Uterus (tissue), 4 donors: ENCODE results near the gene NDUFS4. TPM values are rescaled to one million over a fixed set of nuclear protein-coding genes. Genes with fewer than 3 reads are reported as not detected.
"Not testable (repeated sequence)": the region's sequence is repeated elsewhere in the genome, so short reads cannot be mapped to it uniquely, and the experiment has no call there.

Experiments
- DNase-seq, 2 donors: peaks; one replicate each; pipeline ENCODE4 v3.0.0-alpha.2; 2019 to 2020
- H3K27ac ChIP-seq, 2 donors: fragments of 200-600 bp; sonication (generic); 1 replicate in 1 of 2; 2 replicates in 1 of 2; pipeline ENCODE4 v1.5.1; 2016 to 2018
- H3K27me3 ChIP-seq, 2 donors: fragments of 200-600 bp; sonication (generic); one replicate each; pipeline ENCODE4 v1.5.1; 2018 to 2019; ENCODE audit warnings: control low read depth in 1 of 2
- H3K36me3 ChIP-seq, 2 donors: fragments of 200-600 bp; sonication (generic); one replicate each; pipeline ENCODE4 v1.5.1; 2019; ENCODE audit warnings: control low read depth in 1 of 2
- H3K4me1 ChIP-seq, 2 donors: fragments of 200-600 bp; sonication (generic); one replicate each; pipeline ENCODE4 v1.5.1; 2018 to 2019; ENCODE audit warnings: control low read depth in 1 of 2
- H3K4me3 ChIP-seq, 2 donors: fragments of 200-600 bp; sonication (generic); 1 replicate in 1 of 2; 2 replicates in 1 of 2; pipeline ENCODE4 v1.5.1; 2018 to 2019; ENCODE audit warnings: mild to moderate bottlenecking in 1 of 2
- H3K9me3 ChIP-seq, 2 donors: fragments of 200-600 bp; sonication (generic); one replicate each; pipeline ENCODE4 v1.5.1; 2019; ENCODE audit warnings: control low read depth in 1 of 2
- POLR2A ChIP-seq, 2 donors: fragments of 450-650 bp; IDR thresholded peaks; one replicate each; pipeline ENCODE4 v1.6.1; 2016; ENCODE audit warnings: antibody characterized with exemption in 2 of 2, mild to moderate bottlenecking in 1 of 2, moderate library complexity in 1 of 2
- intact Hi-C: fragments of 100-400 bp; cut with DNase I; formaldehyde crosslinking; loops from one replicate; pipeline ENCODE4 v1.15.1; 2023; ENCODE audit warnings: low total_unique reads
- total RNA-seq, 4 donors: library from RNA; depleted of rRNA in 3 of 4; stranded (reverse); fragments of >200 nt in 3 of 4; gene quantifications; one replicate each; pipeline versions ENCODE4 v1.1.0 to v1.2.4, GENCODE V29; 2014 to 2023
- TF ChIP-seq, protein P1 (sequence below), 4 experiments: fragments of 200-600 bp in 2 of 4; fragments of 450-650 bp in 2 of 4; sonication (generic) in 2 of 4; IDR thresholded peaks; one replicate each; pipeline ENCODE4 v1.5.1; 2016 to 2019; ENCODE audit warnings: antibody characterized with exemption in 4 of 4, mild to moderate bottlenecking in 2 of 4, moderate library complexity in 1 of 4
- donor health status: DM: yes; HTN: yes; CAD: no.

The NDUFS4 gene
- total RNA-seq, 4 donors from 2014 or later = 63.2 to 106 (median 92.2) TPM

DNA sequence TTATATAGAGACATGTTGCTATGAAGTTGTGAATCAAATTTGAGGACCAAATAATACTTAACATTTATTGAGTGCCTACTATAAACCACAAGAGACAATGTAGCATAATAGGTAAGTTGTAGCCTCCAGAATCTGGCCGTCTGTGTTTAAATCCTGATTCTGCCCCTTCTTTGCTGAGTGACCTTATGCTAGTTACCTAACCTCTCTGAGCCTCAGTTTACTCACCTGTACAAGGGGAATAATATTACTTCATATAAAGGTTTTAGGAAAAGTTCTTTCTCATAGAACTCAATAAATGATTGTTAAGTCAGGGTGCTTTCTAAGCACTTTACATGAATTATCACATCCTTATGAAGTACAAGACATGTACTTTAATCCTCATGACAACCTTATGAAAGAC is 120.6 kb downstream of the NDUFS4 start:
- DNase-seq = no peak
- Histone ChIP-seq H3K4me1 (no peaks in the 10 kb centered on the region), H3K9me3 (no peaks in the 10 kb centered on the region), H3K27me3 (no peaks in the 10 kb centered on the region), H3K4me3 (no peak overlapping the region), H3K36me3 (no peaks in the 10 kb centered on the region), H3K27ac (no peak overlapping the region)
- intact Hi-C loops = no loop called here
- TF ChIP-seq, protein P1, sequence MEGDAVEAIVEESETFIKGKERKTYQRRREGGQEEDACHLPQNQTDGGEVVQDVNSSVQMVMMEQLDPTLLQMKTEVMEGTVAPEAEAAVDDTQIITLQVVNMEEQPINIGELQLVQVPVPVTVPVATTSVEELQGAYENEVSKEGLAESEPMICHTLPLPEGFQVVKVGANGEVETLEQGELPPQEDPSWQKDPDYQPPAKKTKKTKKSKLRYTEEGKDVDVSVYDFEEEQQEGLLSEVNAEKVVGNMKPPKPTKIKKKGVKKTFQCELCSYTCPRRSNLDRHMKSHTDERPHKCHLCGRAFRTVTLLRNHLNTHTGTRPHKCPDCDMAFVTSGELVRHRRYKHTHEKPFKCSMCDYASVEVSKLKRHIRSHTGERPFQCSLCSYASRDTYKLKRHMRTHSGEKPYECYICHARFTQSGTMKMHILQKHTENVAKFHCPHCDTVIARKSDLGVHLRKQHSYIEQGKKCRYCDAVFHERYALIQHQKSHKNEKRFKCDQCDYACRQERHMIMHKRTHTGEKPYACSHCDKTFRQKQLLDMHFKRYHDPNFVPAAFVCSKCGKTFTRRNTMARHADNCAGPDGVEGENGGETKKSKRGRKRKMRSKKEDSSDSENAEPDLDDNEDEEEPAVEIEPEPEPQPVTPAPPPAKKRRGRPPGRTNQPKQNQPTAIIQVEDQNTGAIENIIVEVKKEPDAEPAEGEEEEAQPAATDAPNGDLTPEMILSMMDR (IDR thresholded peaks at IDR 0.05) = no peak
- TF ChIP-seq POLR2A (IDR thresholded peaks at IDR 0.05) = no peak

DNA sequence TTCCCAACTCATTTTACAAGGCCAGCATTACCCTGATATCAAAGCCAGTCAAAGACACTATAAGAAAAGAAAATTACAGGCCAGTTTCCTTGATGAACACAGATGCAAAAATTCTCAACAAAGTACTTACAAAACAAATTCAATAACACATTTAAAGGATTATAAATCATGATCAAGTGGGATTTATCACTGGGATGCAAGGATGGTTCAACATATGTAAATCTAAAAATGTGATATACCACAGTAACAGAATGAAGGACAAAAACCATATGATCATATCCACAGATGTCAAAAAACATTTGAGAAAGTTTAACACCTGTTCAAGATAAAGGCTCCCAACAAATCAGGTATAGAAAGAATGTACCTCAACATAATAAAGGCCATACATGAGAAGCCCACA is 130.6 kb downstream of the NDUFS4 start:
- H3K27me3 ChIP-seq = no peaks in the 10 kb centered on the region
- no peak overlapping the region for H3K4me3 ChIP-seq
- H3K36me3 ChIP-seq = no peaks in the 10 kb centered on the region
- TF ChIP-seq POLR2A (IDR thresholded peaks at IDR 0.05) = no peak
- TF ChIP-seq, protein P1 (IDR thresholded peaks at IDR 0.05) = no peak
- intact Hi-C loops = no loop called here
- H3K9me3 ChIP-seq = peaks cover 0 to 38% of the 10 kb centered on the region in 2 donors
- no peak for DNase-seq
- H3K27ac ChIP-seq = no peak overlapping the region
- no peaks in the 10 kb centered on the region for H3K4me1 ChIP-seq

DNA sequence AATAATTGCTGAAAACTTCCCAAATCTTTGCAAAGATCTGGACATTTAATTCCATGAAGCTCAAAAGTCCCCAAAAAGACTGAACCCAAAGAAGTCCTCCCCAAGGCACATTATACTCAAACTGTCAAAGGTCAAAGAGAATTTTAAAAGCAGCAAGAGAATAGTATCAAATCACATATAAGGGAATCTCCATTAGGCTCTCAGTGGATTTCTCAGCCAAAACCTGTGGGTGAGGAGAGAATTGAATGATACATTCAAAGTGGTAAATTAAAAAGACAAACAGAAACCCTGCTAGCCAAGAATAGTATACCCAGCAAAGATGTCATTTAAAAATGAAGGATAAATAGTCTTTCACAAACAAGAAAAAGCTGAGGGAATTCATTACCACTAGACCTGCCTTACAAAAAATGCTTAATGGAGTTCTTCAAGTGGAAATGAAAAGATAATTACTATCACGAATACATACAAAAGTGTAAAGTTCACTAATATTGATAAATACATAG is 134.1 kb downstream of the NDUFS4 start:
- no peaks in the 10 kb centered on the region for H3K36me3 ChIP-seq
- H3K9me3 ChIP-seq = peaks cover 0 to 39% of the 10 kb centered on the region in 2 donors
- no peak for TF ChIP-seq POLR2A (IDR thresholded peaks at IDR 0.05)
- TF ChIP-seq, protein P1 (IDR thresholded peaks at IDR 0.05) = no peak
- intact Hi-C loops = no loop called here
- no peak overlapping the region for H3K4me3 ChIP-seq
- no peak overlapping the region for H3K27ac ChIP-seq
- DNase-seq = no peak
- H3K4me1 ChIP-seq = no peaks in the 10 kb centered on the region
- H3K27me3 ChIP-seq = no peaks in the 10 kb centered on the region

DNA sequence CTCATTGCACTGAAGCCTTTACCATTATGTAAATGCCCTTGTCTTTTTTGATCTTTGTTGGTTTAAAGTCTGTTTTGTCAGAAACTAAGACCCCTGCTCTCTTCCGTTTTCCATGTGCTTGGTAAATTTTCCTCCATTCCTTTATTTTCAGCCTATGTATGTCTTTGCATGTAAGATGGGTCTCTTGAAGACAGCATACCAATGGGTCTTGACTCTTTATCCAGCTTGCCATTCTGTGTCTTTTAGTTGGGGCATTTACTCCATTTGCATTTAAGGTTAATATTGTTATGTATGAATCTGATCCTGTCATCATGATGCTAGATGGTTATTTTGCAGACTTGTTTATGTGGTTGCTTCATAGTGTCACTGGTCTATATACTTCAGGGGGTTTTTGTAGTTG is 150.0 kb downstream of the NDUFS4 start:
- H3K27me3 ChIP-seq, DNase-seq, H3K4me1 ChIP-seq, H3K36me3 ChIP-seq, H3K9me3 ChIP-seq, H3K27ac ChIP-seq, intact Hi-C loops, H3K4me3 ChIP-seq: not testable (repeated sequence)

DNA sequence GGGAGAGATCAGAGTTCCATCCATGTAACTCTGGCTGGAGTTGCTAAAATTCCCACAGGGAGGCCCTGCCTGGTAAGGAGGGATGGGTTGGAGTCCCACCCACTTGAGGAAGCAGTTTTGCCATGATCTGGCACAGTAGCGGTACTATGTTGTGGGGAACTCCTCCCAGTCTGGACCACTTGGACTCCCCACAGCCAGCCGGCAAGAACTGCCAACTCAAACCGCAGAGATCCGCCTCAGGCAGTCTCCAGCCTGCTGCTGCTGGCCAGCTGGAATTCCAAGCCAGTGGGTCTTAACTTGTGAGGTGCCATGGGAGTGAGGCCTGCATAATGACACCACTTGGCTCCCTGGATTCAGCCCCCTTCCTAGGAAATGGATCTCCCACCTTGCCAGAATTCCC is 151.9 kb downstream of the NDUFS4 start:
- Histone ChIP-seq H3K4me1 (no peaks in the 10 kb centered on the region), H3K36me3 (no peaks in the 10 kb centered on the region), H3K27ac (no peak overlapping the region), H3K4me3 (no peak overlapping the region), H3K27me3 (no peaks in the 10 kb centered on the region), H3K9me3 (no peaks in the 10 kb centered on the region)
- no peak for DNase-seq
- intact Hi-C loops = no loop called here
- TF ChIP-seq, protein P1 (IDR thresholded peaks at IDR 0.05) = no peak
- no peak for TF ChIP-seq POLR2A (IDR thresholded peaks at IDR 0.05)
